ENCODE results near the gene AKAP17A. TPM values are rescaled to one million over a fixed set of nuclear protein-coding genes. Genes with fewer than 3 reads are reported as not detected.

AKAP17A gene
- total and polyA plus RNA-seq, 2 of the 13 experiments (the other 11 are each of a cell fraction or from before 2014, with no cell fraction given), result 20.5 to 26.5 TPM

DNA sequence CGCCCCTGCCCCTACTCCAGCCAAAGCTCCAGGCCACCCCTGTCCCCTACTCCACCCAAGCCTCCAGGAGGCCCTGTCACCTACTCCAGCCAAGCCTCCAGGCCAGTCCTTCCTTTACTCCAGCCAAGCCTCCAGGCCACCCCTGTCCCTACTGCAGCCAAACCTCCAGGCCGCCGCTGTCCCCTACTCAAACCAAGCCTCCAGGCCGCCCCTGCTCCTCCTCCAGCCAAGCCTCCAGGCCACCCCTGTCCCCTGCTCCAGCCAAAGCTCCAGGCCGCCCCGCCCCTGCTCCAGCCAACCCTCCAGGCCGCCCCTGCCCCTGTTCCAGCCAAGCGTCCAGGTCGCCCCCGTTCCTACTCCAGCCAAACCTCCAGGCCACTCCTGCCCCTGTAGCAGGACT, 18.4 kb downstream of the AKAP17A start (continued):
- TF ChIP-seq, protein P1, sequence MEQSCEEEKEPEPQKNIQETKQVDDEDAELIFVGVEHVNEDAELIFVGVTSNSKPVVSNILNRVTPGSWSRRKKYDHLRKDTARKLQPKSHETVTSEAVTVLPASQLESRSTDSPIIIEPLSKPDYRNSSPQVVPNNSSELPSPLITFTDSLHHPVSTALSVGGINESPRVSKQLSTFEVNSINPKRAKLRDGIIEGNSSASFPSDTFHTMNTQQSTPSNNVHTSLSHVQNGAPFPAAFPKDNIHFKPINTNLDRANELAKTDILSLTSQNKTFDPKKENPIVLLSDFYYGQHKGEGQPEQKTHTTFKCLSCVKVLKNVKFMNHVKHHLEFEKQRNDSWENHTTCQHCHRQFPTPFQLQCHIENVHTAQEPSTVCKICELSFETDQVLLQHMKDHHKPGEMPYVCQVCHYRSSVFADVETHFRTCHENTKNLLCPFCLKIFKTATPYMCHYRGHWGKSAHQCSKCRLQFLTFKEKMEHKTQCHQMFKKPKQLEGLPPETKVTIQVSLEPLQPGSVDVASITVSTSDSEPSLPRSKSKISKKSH (CRISPR knock-in tag; IDR thresholded peaks at IDR 0.05; ENCODE audit: borderline replicate concordance), result no peak

DNA sequence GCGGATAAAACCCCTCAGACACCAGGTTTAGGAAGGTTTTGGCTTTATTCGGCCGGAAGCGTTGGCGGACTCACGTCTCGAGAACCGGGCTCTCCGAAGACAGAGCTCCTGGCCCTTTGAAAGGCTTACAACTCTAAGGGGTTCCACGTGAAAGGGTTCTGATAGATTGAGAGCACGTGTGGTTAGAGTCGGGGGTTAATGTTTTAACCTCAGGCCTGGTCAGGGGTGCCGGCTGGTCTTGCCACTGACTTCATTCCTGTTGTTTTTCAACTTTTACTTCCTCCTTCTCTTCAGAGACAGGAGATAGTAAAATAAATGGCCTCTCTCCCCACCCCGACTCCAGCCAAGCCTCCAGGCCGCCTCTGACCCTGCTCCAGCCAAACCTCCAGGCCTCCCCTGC, 18.8 kb downstream of the AKAP17A start:
- no peak overlapping the region for H3K4me3 ChIP-seq (replicated peaks in 1 of 3; ENCODE audit: insufficient read depth in 1 of 3, low read depth in 2 of 3, low read length in 3 of 3)
- 0 out of 5 replicates have a peak, but pooled peaks cover 0 to 2% of the 10 kb centered on the region in 2 experiments for H3K27me3 ChIP-seq (ENCODE audit: control insufficient read depth in 1 of 2, insufficient read depth in 2 of 2, low read length in 2 of 2)
- ATAC-seq (no peak), DNase-seq (ENCODE audit: low spot score) (no peak), FAIRE-seq (no peak)
- H3K27ac ChIP-seq (ENCODE audit: extremely low read length, insufficient read depth, low read length), result no peak overlapping the region
- H3K36me3 ChIP-seq (replicated peaks in 1 of 2; ENCODE audit: control insufficient read depth in 1 of 2, insufficient read depth in 2 of 2, low read length in 2 of 2), result no peaks in the 10 kb centered on the region
- no peak overlapping the region for H3K4me2 ChIP-seq (ENCODE audit: low read depth, low read length)
- 59% methylated on average over 15 of the region's 15 CpGs for WGBS (ENCODE audit: low lambda C conversion rate)
- no TSS peak for BruUV-seq (replicated peaks)
- H4K20me1 ChIP-seq (ENCODE audit: insufficient read depth, low read length), result no peaks in the 10 kb centered on the region
- no peak overlapping the region for H3K9ac ChIP-seq (ENCODE audit: insufficient read depth, low read depth, low read length)
- intact Hi-C loops (cut with micrococcal nuclease; ENCODE audit: unreplicated experiment) (no loop called here), in situ Hi-C loops (cut with HindIII; ENCODE audit: extremely low pct_ligation_motif_present, low pct_unique_long_range_greater_than_20kb) (no loop called here)
- peak overlapping the region; percentile 27 for H2AFZ ChIP-seq (ENCODE audit: low read length)
- 0 out of 2 replicates have a peak, but pooled peaks cover 8% of the 10 kb centered on the region for H3K4me1 ChIP-seq (ENCODE audit: insufficient read depth, low read length)
- ChIA-PET POLR2A (no interaction called here), CTCF (ENCODE audit: low intra/inter-chr PET ratio, low total read pairs) (no interaction called here)
- no peaks in the 10 kb centered on the region for H3K79me2 ChIP-seq (ENCODE audit: insufficient read depth, low read length)
- H3K9me3 ChIP-seq (ENCODE audit: low read length), result no peaks in the 10 kb centered on the region
- TF ChIP-seq, protein P2, sequence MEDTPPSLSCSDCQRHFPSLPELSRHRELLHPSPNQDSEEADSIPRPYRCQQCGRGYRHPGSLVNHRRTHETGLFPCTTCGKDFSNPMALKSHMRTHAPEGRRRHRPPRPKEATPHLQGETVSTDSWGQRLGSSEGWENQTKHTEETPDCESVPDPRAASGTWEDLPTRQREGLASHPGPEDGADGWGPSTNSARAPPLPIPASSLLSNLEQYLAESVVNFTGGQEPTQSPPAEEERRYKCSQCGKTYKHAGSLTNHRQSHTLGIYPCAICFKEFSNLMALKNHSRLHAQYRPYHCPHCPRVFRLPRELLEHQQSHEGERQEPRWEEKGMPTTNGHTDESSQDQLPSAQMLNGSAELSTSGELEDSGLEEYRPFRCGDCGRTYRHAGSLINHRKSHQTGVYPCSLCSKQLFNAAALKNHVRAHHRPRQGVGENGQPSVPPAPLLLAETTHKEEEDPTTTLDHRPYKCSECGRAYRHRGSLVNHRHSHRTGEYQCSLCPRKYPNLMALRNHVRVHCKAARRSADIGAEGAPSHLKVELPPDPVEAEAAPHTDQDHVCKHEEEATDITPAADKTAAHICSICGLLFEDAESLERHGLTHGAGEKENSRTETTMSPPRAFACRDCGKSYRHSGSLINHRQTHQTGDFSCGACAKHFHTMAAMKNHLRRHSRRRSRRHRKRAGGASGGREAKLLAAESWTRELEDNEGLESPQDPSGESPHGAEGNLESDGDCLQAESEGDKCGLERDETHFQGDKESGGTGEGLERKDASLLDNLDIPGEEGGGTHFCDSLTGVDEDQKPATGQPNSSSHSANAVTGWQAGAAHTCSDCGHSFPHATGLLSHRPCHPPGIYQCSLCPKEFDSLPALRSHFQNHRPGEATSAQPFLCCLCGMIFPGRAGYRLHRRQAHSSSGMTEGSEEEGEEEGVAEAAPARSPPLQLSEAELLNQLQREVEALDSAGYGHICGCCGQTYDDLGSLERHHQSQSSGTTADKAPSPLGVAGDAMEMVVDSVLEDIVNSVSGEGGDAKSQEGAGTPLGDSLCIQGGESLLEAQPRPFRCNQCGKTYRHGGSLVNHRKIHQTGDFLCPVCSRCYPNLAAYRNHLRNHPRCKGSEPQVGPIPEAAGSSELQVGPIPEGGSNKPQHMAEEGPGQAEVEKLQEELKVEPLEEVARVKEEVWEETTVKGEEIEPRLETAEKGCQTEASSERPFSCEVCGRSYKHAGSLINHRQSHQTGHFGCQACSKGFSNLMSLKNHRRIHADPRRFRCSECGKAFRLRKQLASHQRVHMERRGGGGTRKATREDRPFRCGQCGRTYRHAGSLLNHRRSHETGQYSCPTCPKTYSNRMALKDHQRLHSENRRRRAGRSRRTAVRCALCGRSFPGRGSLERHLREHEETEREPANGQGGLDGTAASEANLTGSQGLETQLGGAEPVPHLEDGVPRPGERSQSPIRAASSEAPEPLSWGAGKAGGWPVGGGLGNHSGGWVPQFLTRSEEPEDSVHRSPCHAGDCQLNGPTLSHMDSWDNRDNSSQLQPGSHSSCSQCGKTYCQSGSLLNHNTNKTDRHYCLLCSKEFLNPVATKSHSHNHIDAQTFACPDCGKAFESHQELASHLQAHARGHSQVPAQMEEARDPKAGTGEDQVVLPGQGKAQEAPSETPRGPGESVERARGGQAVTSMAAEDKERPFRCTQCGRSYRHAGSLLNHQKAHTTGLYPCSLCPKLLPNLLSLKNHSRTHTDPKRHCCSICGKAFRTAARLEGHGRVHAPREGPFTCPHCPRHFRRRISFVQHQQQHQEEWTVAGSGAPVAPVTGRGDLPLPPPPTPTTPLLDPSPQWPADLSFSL (CRISPR knock-in tag; IDR thresholded peaks at IDR 0.05), result no peak
- TF ChIP-seq PITX1 (CRISPR knock-in tag; IDR thresholded peaks at IDR 0.05) (no peak), ZNF841 (CRISPR knock-in tag; IDR thresholded peaks at IDR 0.05; ENCODE audit: borderline replicate concordance) (no peak), ZMYM2 (CRISPR knock-in tag; IDR thresholded peaks at IDR 0.05) (no peak), ZNF883 (CRISPR knock-in tag; IDR thresholded peaks at IDR 0.05; ENCODE audit: not compliant biosample characterization) (no peak), ISL2 (CRISPR knock-in tag; IDR thresholded peaks at IDR 0.05) (no peak), ZNF550 (CRISPR knock-in tag; IDR thresholded peaks at IDR 0.05; ENCODE audit: borderline replicate concordance) (no peak), ZFP62 (CRISPR knock-in tag; IDR thresholded peaks at IDR 0.05) (no peak), SMC3 (IDR thresholded peaks at IDR 0.05; ENCODE audit: low read length) (no peak), ATM (IDR thresholded peaks at IDR 0.05; ENCODE audit: borderline replicate concordance) (no peak), ZNF251 (CRISPR knock-in tag; IDR thresholded peaks at IDR 0.05) (no peak), MTA3 (CRISPR knock-in tag; IDR thresholded peaks at IDR 0.05) (no peak), SOX13 (IDR thresholded peaks at IDR 0.05) (no peak), SOX13 (CRISPR knock-in tag; conservative IDR thresholded peaks at IDR 0.05 in 1 of 2, IDR thresholded peaks at IDR 0.05 in 1 of 2) (no peak), ZFP41 (CRISPR knock-in tag; IDR thresholded peaks at IDR 0.05; ENCODE audit: borderline replicate concordance) (no peak)
- TF ChIP-seq, protein P3, sequence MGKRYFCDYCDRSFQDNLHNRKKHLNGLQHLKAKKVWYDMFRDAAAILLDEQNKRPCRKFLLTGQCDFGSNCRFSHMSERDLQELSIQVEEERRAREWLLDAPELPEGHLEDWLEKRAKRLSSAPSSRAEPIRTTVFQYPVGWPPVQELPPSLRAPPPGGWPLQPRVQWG (CRISPR knock-in tag; IDR thresholded peaks at IDR 0.05; ENCODE audit: borderline replicate concordance, low read depth), result no peak

Data from HepG2 (cell line).